Epithelial cell of esophagus (primary cell): Measurements from ENCODE around the gene FHOD3.
A peak's percentile ranks its signal among the peaks of the same experiment; 100 is the strongest.

Source experiments
- DNase-seq: peaks from one replicate; pipeline ENCODE4 v3.0.0; 2010; ENCODE audit warnings: low read depth
- H3K4me3 ChIP-seq: 2 replicates; pipeline ENCODE4 v1.5.1; 2011; ENCODE audit warnings: mild to moderate bottlenecking, low read length, control low read depth
- TF ChIP-seq, protein P1 (sequence below): IDR thresholded peaks from 2 replicates; pipeline ENCODE4 v1.5.1; 2011; ENCODE audit warnings: low read depth, mild to moderate bottlenecking, low read length, control low read depth, inconsistent platforms; ENCODE audit not compliant: insufficient read depth; ENCODE audit errors: missing control alignments

The FHOD3 gene

DNA sequence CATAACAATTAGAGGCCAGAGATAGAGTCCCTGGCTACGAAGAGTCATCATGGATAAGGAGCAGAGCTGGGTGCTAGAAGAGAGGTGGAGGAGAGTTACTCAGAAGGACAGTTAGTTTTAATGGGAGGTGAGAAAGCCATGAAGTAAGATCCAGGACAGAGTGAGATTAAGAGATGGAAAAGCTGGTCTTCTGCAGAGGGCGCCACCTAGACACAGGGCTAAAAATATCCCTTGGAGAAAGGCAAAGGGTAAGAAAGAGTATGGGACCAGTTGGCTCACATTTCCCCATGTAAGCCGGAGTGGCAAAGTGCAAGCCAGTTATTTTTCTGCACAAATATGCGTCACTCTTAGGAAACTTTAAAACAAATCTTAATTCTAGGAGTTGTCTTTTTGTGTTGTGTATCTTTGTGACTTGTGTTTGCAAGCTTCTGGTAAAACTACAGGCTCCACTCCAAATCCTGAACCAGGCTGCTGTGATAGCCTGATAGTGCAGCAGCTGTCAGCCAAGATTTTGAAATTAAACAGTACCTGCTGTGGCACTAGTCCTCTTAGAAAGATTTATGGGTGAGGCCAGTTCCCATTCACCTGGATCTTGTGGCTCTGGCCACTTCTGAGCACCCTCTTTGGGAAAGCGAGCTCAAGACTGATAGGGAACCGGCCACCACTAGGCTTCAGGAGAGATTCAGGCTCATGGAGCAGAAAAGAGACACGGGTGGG lies 327.1 kb downstream of the FHOD3 start:
- TF ChIP-seq, protein P1, sequence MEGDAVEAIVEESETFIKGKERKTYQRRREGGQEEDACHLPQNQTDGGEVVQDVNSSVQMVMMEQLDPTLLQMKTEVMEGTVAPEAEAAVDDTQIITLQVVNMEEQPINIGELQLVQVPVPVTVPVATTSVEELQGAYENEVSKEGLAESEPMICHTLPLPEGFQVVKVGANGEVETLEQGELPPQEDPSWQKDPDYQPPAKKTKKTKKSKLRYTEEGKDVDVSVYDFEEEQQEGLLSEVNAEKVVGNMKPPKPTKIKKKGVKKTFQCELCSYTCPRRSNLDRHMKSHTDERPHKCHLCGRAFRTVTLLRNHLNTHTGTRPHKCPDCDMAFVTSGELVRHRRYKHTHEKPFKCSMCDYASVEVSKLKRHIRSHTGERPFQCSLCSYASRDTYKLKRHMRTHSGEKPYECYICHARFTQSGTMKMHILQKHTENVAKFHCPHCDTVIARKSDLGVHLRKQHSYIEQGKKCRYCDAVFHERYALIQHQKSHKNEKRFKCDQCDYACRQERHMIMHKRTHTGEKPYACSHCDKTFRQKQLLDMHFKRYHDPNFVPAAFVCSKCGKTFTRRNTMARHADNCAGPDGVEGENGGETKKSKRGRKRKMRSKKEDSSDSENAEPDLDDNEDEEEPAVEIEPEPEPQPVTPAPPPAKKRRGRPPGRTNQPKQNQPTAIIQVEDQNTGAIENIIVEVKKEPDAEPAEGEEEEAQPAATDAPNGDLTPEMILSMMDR = peak; percentile 14
- DNase-seq = no peak
- H3K4me3 ChIP-seq = no peak overlapping the region

DNA sequence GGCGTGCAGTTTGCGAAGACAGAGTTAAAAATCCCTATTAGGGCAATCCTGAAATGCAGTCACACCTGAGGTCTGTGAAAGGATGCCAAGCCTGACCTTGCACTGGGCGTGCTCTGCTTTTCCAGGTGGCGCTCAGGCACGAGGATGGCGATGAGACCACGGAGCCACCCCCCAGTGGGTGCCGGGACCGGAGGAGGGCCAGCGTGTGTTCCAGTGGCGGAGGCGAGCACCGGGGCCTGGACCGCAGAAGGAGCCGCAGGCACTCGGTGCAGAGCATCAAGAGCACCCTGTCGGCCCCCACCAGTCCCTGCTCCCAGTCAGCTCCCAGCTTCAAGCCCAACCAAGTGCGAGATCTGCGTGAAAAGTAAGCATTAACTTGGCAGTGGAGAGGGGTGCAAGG lies 327.9 kb downstream of the FHOD3 start:
- DNase-seq = no peak
- TF ChIP-seq, protein P1 = no peak
- no peak overlapping the region for H3K4me3 ChIP-seq

DNA sequence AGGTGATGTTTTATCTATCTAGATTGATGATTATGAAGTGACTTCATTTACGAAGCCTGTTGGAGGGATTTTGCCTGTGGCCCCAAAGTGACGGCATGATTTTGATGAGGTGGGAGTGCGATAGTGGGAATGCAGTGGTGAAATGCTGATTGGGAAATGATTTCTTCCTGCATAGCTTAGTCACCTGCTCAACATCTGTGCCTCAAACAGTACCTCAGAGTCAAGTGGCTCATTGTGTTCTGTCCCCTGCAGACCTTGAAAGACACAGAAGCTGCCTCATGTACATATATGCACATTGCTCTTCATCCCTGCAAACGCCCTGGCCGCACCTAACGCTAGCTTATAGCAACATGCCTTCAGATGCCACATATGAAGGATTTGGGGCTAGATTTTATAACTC lies 330.1 kb downstream of the FHOD3 start:
- DNase-seq = peak; percentile 20
- no peak overlapping the region for H3K4me3 ChIP-seq
- TF ChIP-seq, protein P1 = no peak

DNA sequence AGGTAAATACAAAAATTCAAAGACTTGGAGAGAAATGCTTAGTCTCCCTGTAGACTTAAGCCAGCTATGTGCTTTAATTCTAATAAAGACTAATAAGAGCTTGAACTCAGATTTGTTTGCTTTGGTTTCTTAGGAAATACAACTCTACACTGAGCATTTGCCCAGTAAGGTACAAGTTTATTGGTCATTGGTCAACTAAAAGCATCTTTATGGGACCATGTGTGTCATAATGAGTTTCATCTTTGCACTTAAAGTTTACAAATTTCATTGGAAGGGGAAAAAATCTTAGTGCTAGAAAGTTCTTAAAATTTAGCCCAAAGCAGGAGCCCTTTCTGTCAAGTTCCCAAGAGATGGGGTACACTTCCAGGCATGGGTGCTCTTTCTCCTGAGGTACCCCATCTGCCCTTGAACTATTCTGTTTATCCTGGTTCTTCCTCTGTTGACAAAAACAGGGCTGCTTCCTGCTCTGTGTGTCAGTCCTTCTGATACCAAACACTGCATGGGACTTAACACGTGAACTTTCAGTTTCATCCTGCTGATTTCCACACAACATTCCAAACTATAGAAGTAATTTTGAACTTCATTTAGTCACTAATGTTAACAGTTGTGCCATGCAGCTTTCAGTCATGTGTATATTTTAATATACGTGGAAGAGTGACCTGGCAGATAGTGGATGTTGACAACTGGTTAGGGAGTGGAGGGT lies 331.1 kb downstream of the FHOD3 start:
- TF ChIP-seq, protein P1 = no peak
- H3K4me3 ChIP-seq = no peak overlapping the region
- DNase-seq = peak; percentile 83

DNA sequence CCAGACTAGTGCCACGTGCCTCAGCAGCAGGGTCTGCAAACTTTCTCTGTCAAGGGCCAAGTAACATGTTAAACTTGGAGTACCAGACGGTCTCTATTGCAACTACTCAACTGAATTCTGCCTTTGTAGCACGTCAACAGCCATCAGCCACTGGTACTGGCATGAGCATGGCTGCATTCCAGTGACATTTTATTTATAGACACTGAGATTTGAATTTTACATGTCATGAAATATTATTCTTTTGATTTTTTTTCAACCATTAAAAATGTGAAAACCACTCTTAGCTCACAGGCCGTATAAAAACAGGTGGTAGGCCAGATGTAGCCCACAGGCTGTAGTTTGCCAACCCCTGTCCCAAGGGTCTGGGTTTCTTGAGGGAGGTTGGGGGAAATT lies 331.6 kb downstream of the FHOD3 start:
- DNase-seq = no peak
- H3K4me3 ChIP-seq = no peak overlapping the region
- TF ChIP-seq, protein P1 = no peak

DNA sequence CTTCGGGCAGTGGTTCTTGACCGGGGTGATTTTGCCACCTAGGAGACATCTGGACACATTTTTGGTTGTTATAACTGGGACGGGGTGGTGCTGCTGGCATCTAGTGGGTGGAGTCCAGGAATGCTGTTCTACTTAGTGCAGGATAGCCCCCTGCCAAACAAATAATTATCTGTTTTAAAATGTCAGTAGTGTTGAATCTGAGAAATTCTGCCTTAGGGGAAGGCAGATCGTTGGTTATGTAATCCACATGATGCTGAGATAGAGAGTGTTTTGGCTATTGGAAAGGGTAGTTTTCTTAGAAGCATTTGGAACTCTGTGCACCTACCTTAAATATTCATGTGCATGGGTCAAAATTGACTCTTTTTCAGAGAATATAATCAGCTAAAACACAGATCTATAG lies 332.3 kb downstream of the FHOD3 start:
- TF ChIP-seq, protein P1 = no peak
- no peak overlapping the region for H3K4me3 ChIP-seq
- no peak for DNase-seq

DNA sequence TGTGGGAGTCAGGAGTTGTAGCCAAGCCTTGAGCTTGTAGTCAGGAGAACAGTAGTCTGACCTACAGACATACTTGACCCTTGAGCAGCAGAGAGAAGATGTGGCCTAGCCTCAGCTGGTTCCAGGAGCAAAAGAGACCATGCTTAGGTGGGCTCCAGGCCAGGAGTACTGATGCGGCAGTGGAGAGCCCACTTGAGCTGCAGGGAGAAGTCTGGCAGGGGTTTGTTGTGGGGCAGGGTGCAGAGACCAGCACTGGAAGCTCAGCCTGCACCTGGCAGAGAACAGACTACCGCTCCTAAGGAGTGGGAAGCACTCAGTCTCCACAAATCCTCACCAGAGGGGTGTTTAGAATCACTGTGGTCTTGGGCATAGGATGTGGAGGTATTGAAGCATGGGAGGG lies 333.4 kb downstream of the FHOD3 start:
- TF ChIP-seq, protein P1 = no peak
- no peak for DNase-seq
- no peak overlapping the region for H3K4me3 ChIP-seq
